CD8-positive, alpha-beta memory T cell (primary cell): ENCODE results near the gene NKAIN2. TPM values are rescaled to one million over a fixed set of nuclear protein-coding genes. Genes with fewer than 3 reads are reported as not detected.

Experiments
- CTCF ChIA-PET: fragments of 350-600 bp; sonication (Branson Sonifier 250); formaldehyde crosslinking; loops from one replicate; lab custom pipeline; 2021; ENCODE audit warnings: antibody characterized with exemption; lab: Charles Lee
- POLR2A ChIA-PET: fragments of 350-600 bp; sonication (Branson Sonifier 250); formaldehyde crosslinking; loops from one replicate; lab custom pipeline; 2021; ENCODE audit warnings: antibody characterized with exemption; lab: Charles Lee
- DNase-seq, 5 donors: peaks; one replicate each; pipeline versions ENCODE4 v3.0.0 to v3.0.0-alpha.2; 2020 to 2022; ENCODE audit warnings: mixed read lengths in 1 of 5
- H3K27ac ChIP-seq: one replicate; pipeline ENCODE4 v1.7.0; 2013; ENCODE audit warnings: low read depth, mild to moderate bottlenecking, low read length, moderate library complexity
- H3K27me3 ChIP-seq: 2 replicates; pipeline ENCODE4 v1.7.0; 2013; ENCODE audit warnings: low read length, mild to moderate bottlenecking; ENCODE audit not compliant: insufficient read depth, poor library complexity, severe bottlenecking
- H3K36me3 ChIP-seq: 2 replicates; pipeline ENCODE4 v1.7.0; 2013; ENCODE audit warnings: mild to moderate bottlenecking, low read length, moderate library complexity; ENCODE audit not compliant: insufficient read depth
- H3K4me1 ChIP-seq: 2 replicates; pipeline ENCODE4 v1.7.0; 2013; ENCODE audit warnings: mild to moderate bottlenecking, low read length, moderate library complexity; ENCODE audit not compliant: insufficient read depth
- H3K4me3 ChIP-seq: 2 replicates; pipeline ENCODE4 v1.7.0; 2013; ENCODE audit warnings: mild to moderate bottlenecking, low read length
- H3K9me3 ChIP-seq: 2 replicates; pipeline ENCODE4 v1.7.0; 2013; ENCODE audit warnings: mild to moderate bottlenecking, low read length
- H3K27ac Mint-ChIP-seq, 8 donors: one replicate each; pipeline ENCODE4 v1.8.0; 2020 to 2021; ENCODE audit warnings: mixed read lengths in 8 of 8, mild to moderate bottlenecking in 6 of 8, inconsistent platforms in 3 of 8, moderate library complexity in 3 of 8
- H3K27me3 Mint-ChIP-seq, 2 donors: one replicate each; pipeline ENCODE4 v1.8.0; 2020 to 2021; ENCODE audit warnings: mixed read lengths in 2 of 2, mild to moderate bottlenecking in 1 of 2, moderate library complexity in 1 of 2
- H3K36me3 Mint-ChIP-seq, 3 donors: one replicate each; pipeline ENCODE4 v1.8.0; 2020 to 2021; ENCODE audit warnings: mixed read lengths in 3 of 3, inconsistent platforms in 1 of 3, mild to moderate bottlenecking in 1 of 3
- H3K4me1 Mint-ChIP-seq, 3 donors: one replicate each; pipeline ENCODE4 v1.8.0; 2020 to 2021; ENCODE audit warnings: mixed read lengths in 3 of 3, inconsistent platforms in 1 of 3, mild to moderate bottlenecking in 1 of 3
- H3K4me3 Mint-ChIP-seq, 7 donors: one replicate each; pipeline ENCODE4 v1.8.0; 2020 to 2021; ENCODE audit warnings: mixed read lengths in 7 of 7, mild to moderate bottlenecking in 6 of 7, moderate library complexity in 4 of 7, inconsistent platforms in 2 of 7
- H3K9me3 Mint-ChIP-seq, 5 donors: one replicate each; pipeline ENCODE4 v1.8.0; 2020 to 2022; ENCODE audit warnings: mixed read lengths in 5 of 5, mild to moderate bottlenecking in 3 of 5, moderate library complexity in 2 of 5, inconsistent platforms in 1 of 5
- polyA plus RNA-seq: library from polyadenylated mRNA; unstranded; fragments of 300-500 nt; fragmentation: Illumina TruSeq; gene quantifications from one replicate; pipeline ENCODE4 v1.2.3, GENCODE V29; 2021
- total RNA-seq, 2 experiments: library from RNA; stranded (reverse); gene quantifications; one replicate each; pipeline ENCODE4 v1.2.3, GENCODE V29; 2021

Gene NKAIN2
- total and polyA plus RNA-seq, 3 experiments from 2014 or later: not detected

DNA sequence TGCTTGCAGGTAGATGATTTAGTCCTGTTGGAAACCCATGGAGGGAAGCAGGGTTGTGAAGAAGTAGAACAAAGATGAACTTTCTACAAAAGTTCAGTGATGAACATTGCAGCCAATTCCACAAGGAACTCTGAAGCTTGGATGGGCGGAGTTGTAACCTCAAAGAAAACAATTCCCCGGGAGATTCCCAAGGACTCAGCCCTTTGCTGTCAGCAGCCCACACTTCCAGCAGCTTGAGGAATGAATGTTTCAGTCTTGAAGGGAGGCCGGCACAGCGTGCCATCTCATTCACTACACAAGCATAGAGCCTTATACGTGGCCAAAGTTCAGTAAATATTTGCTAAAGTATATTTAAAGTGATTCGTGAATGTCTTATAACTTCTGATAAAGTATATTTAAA is 269.4 kb downstream of the NKAIN2 start:
- no peak overlapping the region for H3K4me3 Mint-ChIP-seq
- H3K4me3 ChIP-seq: no peak overlapping the region
- ChIA-PET POLR2A (no interaction called here), CTCF (no interaction called here)
- peaks cover 4% of the 10 kb centered on the region for H3K9me3 ChIP-seq
- H3K27ac ChIP-seq: no peak overlapping the region
- DNase-seq: no peak
- H3K4me1 Mint-ChIP-seq: no peaks in the 10 kb centered on the region
- H3K9me3 Mint-ChIP-seq: peaks cover 0 to 17% (median 6%) of the 10 kb centered on the region in 5 donors
- no peaks in the 10 kb centered on the region for H3K36me3 ChIP-seq
- H3K27me3 ChIP-seq: no peaks in the 10 kb centered on the region
- no peaks in the 10 kb centered on the region for H3K36me3 Mint-ChIP-seq
- H3K27ac Mint-ChIP-seq: no peak overlapping the region
- no peaks in the 10 kb centered on the region for H3K4me1 ChIP-seq
- no peaks in the 10 kb centered on the region for H3K27me3 Mint-ChIP-seq

- H3K27me3 Mint-ChIP-seq: no peaks in the 10 kb centered on the region
- Histone ChIP-seq H3K36me3 (no peaks in the 10 kb centered on the region), H3K4me3 (no peak overlapping the region), H3K27me3 (no peaks in the 10 kb centered on the region), H3K27ac (no peak overlapping the region), H3K4me1 (no peaks in the 10 kb centered on the region), H3K9me3 (peaks cover 4% of the 10 kb centered on the region)
- no peaks in the 10 kb centered on the region for H3K4me1 Mint-ChIP-seq
- no peak for DNase-seq
- CTCF ChIA-PET: no interaction called here
- H3K27ac Mint-ChIP-seq: no peak overlapping the region
- peaks cover 0 to 17% (median 9%) of the 10 kb centered on the region in 5 donors for H3K9me3 Mint-ChIP-seq
- no peak overlapping the region for H3K4me3 Mint-ChIP-seq
- no peaks in the 10 kb centered on the region for H3K36me3 Mint-ChIP-seq
- POLR2A ChIA-PET: no interaction called here
Measured at GRCh38 chr6:124073820-124074587, 270.3 kb downstream of the NKAIN2 start.

GRCh38 chr6:124074606-124075005 is 270.9 kb downstream of the NKAIN2 start:
- no peaks in the 10 kb centered on the region for H3K27me3 Mint-ChIP-seq
- H3K9me3 Mint-ChIP-seq: peaks cover 0 to 17% (median 9%) of the 10 kb centered on the region in 5 donors
- DNase-seq: no peak
- no peaks in the 10 kb centered on the region for H3K4me1 ChIP-seq
- ChIA-PET CTCF (no interaction called here), POLR2A (no interaction called here)
- H3K27ac Mint-ChIP-seq: no peak overlapping the region
- H3K4me3 Mint-ChIP-seq: no peak overlapping the region
- H3K4me1 Mint-ChIP-seq: no peaks in the 10 kb centered on the region
- no peaks in the 10 kb centered on the region for H3K36me3 ChIP-seq
- H3K27me3 ChIP-seq: no peaks in the 10 kb centered on the region
- H3K4me3 ChIP-seq: no peak overlapping the region
- H3K9me3 ChIP-seq: peaks cover 4% of the 10 kb centered on the region
- H3K36me3 Mint-ChIP-seq: no peaks in the 10 kb centered on the region
- no peak overlapping the region for H3K27ac ChIP-seq

DNA sequence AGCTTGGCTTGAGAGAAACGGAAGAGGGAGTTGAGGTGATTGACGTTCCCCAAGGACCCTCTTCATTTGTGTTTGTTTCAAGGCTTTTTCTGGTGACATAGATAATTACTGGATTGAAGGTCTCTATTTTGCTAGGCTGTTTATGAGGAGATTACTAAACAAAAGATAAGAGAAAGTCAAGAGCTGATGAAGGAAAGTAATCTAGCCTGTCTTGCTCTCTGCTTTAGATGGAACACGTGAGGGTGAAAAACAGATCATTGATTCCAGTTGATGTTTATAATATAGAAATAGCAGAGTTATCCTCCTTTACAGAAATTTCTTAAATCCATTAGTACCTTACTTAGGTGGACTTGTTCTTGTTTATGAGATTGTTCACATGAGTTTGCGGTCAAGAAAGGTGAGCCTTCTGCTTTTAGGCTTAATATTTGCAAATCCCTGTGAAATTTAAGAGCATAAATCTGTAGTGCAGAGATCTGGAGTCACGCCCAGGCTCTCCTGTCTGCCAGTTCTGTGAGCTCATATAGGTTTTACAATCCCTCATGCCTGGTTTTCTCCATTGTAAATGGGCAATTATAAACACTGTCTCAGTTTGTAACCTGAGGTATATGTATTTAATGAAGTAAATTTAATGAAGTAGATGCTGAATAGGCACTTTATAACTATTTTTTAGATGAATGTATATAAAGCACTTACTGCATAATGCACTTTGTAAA is 272.8 kb downstream of the NKAIN2 start:
- H3K4me1 Mint-ChIP-seq: no peaks in the 10 kb centered on the region
- no peak overlapping the region for H3K4me3 ChIP-seq
- no peaks in the 10 kb centered on the region for H3K36me3 Mint-ChIP-seq
- no peak overlapping the region for H3K27ac Mint-ChIP-seq
- no peaks in the 10 kb centered on the region for H3K27me3 ChIP-seq
- ChIA-PET POLR2A (no interaction called here), CTCF (no interaction called here)
- no peaks in the 10 kb centered on the region for H3K9me3 ChIP-seq
- no peak overlapping the region for H3K4me3 Mint-ChIP-seq
- H3K4me1 ChIP-seq: no peaks in the 10 kb centered on the region
- H3K27ac ChIP-seq: no peak overlapping the region
- H3K9me3 Mint-ChIP-seq: peaks cover 0 to 14% (median 5%) of the 10 kb centered on the region in 5 donors
- no peak for DNase-seq
- no peaks in the 10 kb centered on the region for H3K27me3 Mint-ChIP-seq
- no peaks in the 10 kb centered on the region for H3K36me3 ChIP-seq

DNA sequence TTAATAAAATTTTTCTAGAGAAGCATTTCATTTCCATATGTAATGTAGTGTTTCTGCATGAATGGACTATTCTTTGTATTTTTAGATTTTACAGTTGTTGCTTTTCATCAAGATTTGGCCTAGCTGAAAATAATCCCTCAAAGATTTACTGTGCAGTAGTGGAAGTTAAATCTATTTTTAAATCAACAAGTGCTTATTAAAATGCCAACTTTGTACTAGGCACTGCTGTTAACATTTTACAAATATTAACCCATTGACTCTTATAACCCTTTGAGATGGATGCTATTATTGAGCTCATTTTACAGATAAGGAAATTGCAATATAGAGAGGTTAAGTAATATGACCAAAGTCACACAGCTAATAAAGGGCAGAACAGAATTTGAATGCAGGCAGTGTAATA is 274.5 kb downstream of the NKAIN2 start:
- Mint-ChIP-seq H3K27me3 (no peaks in the 10 kb centered on the region), H3K4me3 (no peak overlapping the region), H3K9me3 (peaks cover 0 to 14% (median 3%) of the 10 kb centered on the region in 5 donors), H3K27ac (no peak overlapping the region), H3K36me3 (no peaks in the 10 kb centered on the region), H3K4me1 (no peaks in the 10 kb centered on the region)
- DNase-seq: no peak
- ChIA-PET POLR2A (no interaction called here), CTCF (no interaction called here)
- Histone ChIP-seq H3K4me3 (no peak overlapping the region), H3K9me3 (no peaks in the 10 kb centered on the region), H3K4me1 (no peaks in the 10 kb centered on the region), H3K27ac (no peak overlapping the region), H3K27me3 (no peaks in the 10 kb centered on the region), H3K36me3 (no peaks in the 10 kb centered on the region)

- H3K9me3 Mint-ChIP-seq: peaks cover 1 to 14% (median 3%) of the 10 kb centered on the region in 5 donors
- POLR2A ChIA-PET: no interaction called here
Measured at GRCh38 chr6:124080483-124080882, 276.8 kb downstream of the NKAIN2 start.

DNA sequence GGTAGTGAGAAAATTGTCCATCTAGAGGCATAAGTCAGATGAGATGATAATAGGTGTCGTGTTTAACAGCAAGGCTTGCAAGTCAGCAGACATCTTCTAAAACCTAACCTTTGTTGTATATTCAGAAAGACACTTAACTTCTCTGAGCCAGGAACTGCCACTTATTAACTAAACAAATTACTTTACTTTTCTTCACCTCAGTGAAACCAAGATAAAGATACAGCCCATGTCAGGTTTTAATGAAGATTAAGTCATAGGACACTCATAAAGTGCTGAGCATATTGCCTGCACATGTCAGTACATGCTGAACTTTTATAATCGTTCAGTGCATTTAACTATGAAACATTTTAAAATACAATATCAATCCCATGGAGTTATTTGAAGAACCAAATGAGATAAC is 286.8 kb downstream of the NKAIN2 start:
- H3K4me1 ChIP-seq: no peaks in the 10 kb centered on the region
- Mint-ChIP-seq H3K36me3 (no peaks in the 10 kb centered on the region), H3K27me3 (no peaks in the 10 kb centered on the region), H3K27ac (no peak overlapping the region), H3K4me3 (no peak overlapping the region), H3K4me1 (no peaks in the 10 kb centered on the region), H3K9me3 (peaks cover 0 to 25% (median 2%) of the 10 kb centered on the region in 5 donors)
- H3K9me3 ChIP-seq: no peaks in the 10 kb centered on the region
- DNase-seq: no peak
- H3K27me3 ChIP-seq: no peaks in the 10 kb centered on the region
- H3K4me3 ChIP-seq: no peak overlapping the region
- H3K27ac ChIP-seq: no peak overlapping the region
- ChIA-PET CTCF (no interaction called here), POLR2A (no interaction called here)
- H3K36me3 ChIP-seq: no peaks in the 10 kb centered on the region

More at GRCh38 chr6:124080483-124080882, 276.8 kb downstream of the NKAIN2 start:
- no peaks in the 10 kb centered on the region for H3K27me3 Mint-ChIP-seq
- no peak for DNase-seq
- Histone ChIP-seq H3K4me3 (no peak overlapping the region), H3K36me3 (no peaks in the 10 kb centered on the region), H3K27ac (no peak overlapping the region), H3K9me3 (no peaks in the 10 kb centered on the region), H3K27me3 (no peaks in the 10 kb centered on the region), H3K4me1 (no peaks in the 10 kb centered on the region)
- CTCF ChIA-PET: no interaction called here
- no peaks in the 10 kb centered on the region for H3K36me3 Mint-ChIP-seq
- no peak overlapping the region for H3K4me3 Mint-ChIP-seq
- no peaks in the 10 kb centered on the region for H3K4me1 Mint-ChIP-seq
- H3K27ac Mint-ChIP-seq: no peak overlapping the region

- no peak overlapping the region for H3K4me3 Mint-ChIP-seq
- Histone ChIP-seq H3K9me3 (no peaks in the 10 kb centered on the region), H3K4me1 (no peaks in the 10 kb centered on the region), H3K27ac (no peak overlapping the region), H3K27me3 (no peaks in the 10 kb centered on the region), H3K4me3 (no peak overlapping the region), H3K36me3 (no peaks in the 10 kb centered on the region)
- ChIA-PET POLR2A (no interaction called here), CTCF (no interaction called here)
- DNase-seq: no peak
- no peaks in the 10 kb centered on the region for H3K27me3 Mint-ChIP-seq
- no peak overlapping the region for H3K27ac Mint-ChIP-seq
- no peaks in the 10 kb centered on the region for H3K4me1 Mint-ChIP-seq
- peaks cover 4 to 27% (median 6%) of the 10 kb centered on the region in 5 donors for H3K9me3 Mint-ChIP-seq
- H3K36me3 Mint-ChIP-seq: no peaks in the 10 kb centered on the region
Measured at GRCh38 chr6:124099520-124099919, 295.9 kb downstream of the NKAIN2 start.
